Chondrocyte (in vitro differentiated cells): ENCODE results near the gene GTPBP6. TPM values are rescaled to one million over a fixed set of nuclear protein-coding genes. Genes with fewer than 3 reads are reported as not detected.

Experiments
- DNase-seq: peaks from one replicate; pipeline ENCODE4 v3.0.0; 2021; ENCODE audit warnings: mixed read lengths, low spot score
- H3K27ac Mint-ChIP-seq: one replicate; pipeline ENCODE4 v1.8.0; 2021; ENCODE audit warnings: mild to moderate bottlenecking, moderate library complexity, mixed read lengths; ENCODE audit not compliant: unreplicated experiment
- H3K27me3 Mint-ChIP-seq: 2 replicates; pipeline ENCODE4 v1.8.0; 2021; ENCODE audit warnings: low read depth, mixed read lengths
- H3K36me3 Mint-ChIP-seq: 2 replicates; pipeline ENCODE4 v1.8.0; 2021; ENCODE audit warnings: low read depth, mixed read lengths
- H3K4me1 Mint-ChIP-seq: 2 replicates; pipeline ENCODE4 v1.8.0; 2021; ENCODE audit warnings: low read depth, mild to moderate bottlenecking, mixed read lengths
- H3K4me3 Mint-ChIP-seq: one replicate; pipeline ENCODE4 v1.8.0; 2021; ENCODE audit warnings: mild to moderate bottlenecking, moderate library complexity, mixed read lengths; ENCODE audit not compliant: unreplicated experiment
- H3K9me3 Mint-ChIP-seq: 2 replicates; pipeline ENCODE4 v1.8.0; 2021; ENCODE audit warnings: low read depth, mixed read lengths
- total RNA-seq: library from RNA; stranded (reverse); gene quantifications from 3 replicates; pipeline ENCODE4 v1.2.1, GENCODE V29; 2021
- TF ChIP-seq, protein P1 (sequence below): fragments of 200-600 bp; sonication (generic); IDR thresholded peaks from 2 replicates; pipeline ENCODE4 v1.5.0; 2021; ENCODE audit warnings: antibody characterized with exemption, mild to moderate bottlenecking, moderate library complexity

Gene GTPBP6
- total RNA-seq, 1 donor from 2014 or later = 37.6 TPM

DNA sequence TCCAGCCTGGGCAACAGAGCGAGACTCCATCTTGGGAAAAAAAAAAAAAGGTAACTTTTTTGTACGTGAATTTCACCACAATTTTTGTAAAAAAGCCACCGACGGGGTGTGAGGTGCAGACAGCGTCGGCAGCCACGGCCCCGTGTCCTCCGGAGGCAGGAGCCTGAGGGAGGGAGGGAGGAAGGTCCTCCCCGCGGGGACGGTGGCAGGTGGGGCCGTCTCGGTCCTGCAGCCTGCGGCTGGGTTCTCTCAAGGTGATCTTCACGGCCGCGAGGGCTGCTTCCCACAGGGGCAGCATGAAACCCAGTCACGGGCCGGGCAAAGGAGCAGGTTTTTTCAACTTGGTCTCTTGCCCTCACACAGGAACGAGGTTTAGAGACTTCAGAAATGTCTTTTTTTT is 23.5 kb downstream of the GTPBP6 start:
- Mint-ChIP-seq H3K36me3 (peaks cover 7% of the 10 kb centered on the region), H3K9me3 (no peaks in the 10 kb centered on the region)

DNA sequence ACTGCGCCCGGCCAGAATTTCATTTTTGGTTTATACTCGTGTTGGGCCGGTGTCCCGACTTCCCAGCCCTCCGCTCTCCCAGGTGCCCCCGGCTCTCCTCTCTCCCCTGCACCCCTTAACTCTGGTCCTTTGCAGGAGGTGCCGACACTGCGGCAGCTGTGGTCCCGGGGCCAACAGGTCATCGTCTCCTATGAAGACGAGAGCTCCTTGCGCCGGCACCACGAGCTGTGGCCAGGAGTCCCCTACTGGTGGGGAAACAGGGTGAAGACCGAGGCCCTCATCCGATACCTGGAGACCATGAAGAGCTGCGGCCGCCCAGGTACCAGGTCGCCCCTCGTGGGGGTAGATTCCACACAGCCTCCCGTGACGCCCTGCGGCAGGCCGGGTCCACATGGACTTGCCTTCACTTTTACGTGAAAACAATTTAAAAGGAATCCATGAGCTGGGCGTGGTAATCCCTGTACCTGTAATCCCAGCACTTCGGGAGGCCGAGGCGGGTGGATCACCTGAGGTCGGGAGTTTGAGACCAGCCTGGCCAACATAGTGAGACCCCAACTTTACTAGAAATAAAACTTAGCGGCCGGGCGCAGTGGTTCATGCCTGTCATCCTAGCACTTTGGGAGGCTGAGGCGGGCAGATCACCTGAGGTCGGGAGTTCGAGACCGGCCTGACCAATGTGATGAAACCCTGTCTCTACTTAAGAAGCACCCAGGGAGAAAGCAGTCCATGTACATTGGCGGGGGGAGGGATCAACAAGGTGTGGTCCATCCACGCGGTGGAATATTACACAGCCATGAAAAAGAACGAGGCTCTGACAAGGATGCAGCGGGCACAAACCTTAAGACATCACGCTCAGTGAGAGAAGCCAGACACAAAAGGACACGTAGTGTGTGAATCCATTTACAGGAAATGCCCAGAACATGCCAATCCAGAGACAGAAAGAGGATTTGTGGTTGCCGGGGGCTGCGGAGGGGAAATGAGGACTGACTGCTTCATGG is 25.4 kb downstream of the GTPBP6 start:
- TF ChIP-seq, protein P1, sequence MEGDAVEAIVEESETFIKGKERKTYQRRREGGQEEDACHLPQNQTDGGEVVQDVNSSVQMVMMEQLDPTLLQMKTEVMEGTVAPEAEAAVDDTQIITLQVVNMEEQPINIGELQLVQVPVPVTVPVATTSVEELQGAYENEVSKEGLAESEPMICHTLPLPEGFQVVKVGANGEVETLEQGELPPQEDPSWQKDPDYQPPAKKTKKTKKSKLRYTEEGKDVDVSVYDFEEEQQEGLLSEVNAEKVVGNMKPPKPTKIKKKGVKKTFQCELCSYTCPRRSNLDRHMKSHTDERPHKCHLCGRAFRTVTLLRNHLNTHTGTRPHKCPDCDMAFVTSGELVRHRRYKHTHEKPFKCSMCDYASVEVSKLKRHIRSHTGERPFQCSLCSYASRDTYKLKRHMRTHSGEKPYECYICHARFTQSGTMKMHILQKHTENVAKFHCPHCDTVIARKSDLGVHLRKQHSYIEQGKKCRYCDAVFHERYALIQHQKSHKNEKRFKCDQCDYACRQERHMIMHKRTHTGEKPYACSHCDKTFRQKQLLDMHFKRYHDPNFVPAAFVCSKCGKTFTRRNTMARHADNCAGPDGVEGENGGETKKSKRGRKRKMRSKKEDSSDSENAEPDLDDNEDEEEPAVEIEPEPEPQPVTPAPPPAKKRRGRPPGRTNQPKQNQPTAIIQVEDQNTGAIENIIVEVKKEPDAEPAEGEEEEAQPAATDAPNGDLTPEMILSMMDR = no peak
- no peak overlapping the region for H3K27ac Mint-ChIP-seq
- peaks cover 7% of the 10 kb centered on the region for H3K36me3 Mint-ChIP-seq
- H3K27me3 Mint-ChIP-seq = no peaks in the 10 kb centered on the region
- peak; percentile 84 for DNase-seq
- no peaks in the 10 kb centered on the region for H3K9me3 Mint-ChIP-seq
- no peaks in the 10 kb centered on the region for H3K4me1 Mint-ChIP-seq
- no peak overlapping the region for H3K4me3 Mint-ChIP-seq

More for the DNA sequence above, 23.5 kb downstream of the GTPBP6 start:
- no peaks in the 10 kb centered on the region for H3K4me1 Mint-ChIP-seq
- no peak overlapping the region for H3K27ac Mint-ChIP-seq
- TF ChIP-seq, protein P1 = no peak
- no peak overlapping the region for H3K4me3 Mint-ChIP-seq
- H3K27me3 Mint-ChIP-seq = no peaks in the 10 kb centered on the region
- DNase-seq = peak; percentile 79

DNA sequence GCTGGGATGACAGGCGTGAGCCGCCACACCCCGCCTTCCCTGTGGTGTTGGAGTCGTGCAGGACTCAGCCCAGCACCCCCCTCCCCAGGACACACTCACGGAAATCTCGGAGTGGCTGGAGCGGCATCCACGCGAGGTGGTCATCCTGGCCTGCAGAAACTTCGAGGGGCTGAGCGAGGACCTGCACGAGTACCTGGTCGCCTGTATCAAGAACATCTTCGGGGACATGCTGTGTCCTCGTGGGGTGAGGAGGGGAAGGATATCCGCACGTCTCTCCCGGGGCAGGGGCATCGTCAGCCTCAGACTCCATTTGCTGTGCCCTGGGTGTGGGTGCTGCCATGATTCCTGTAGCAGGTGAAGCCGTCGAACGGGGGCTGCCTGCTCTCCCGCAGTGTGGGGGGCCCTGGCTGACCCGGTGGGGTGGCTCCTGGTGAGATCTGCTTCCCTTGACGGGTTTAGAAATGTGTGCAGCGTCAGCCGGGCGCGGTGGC is 27.1 kb downstream of the GTPBP6 start:
- Mint-ChIP-seq H3K36me3 (peaks cover 7% of the 10 kb centered on the region), H3K27me3 (no peaks in the 10 kb centered on the region), H3K4me1 (no peaks in the 10 kb centered on the region), H3K27ac (no peak overlapping the region), H3K9me3 (no peaks in the 10 kb centered on the region), H3K4me3 (no peak overlapping the region)
- peak; percentile 88 for DNase-seq
- TF ChIP-seq, protein P1 = no peak

DNA sequence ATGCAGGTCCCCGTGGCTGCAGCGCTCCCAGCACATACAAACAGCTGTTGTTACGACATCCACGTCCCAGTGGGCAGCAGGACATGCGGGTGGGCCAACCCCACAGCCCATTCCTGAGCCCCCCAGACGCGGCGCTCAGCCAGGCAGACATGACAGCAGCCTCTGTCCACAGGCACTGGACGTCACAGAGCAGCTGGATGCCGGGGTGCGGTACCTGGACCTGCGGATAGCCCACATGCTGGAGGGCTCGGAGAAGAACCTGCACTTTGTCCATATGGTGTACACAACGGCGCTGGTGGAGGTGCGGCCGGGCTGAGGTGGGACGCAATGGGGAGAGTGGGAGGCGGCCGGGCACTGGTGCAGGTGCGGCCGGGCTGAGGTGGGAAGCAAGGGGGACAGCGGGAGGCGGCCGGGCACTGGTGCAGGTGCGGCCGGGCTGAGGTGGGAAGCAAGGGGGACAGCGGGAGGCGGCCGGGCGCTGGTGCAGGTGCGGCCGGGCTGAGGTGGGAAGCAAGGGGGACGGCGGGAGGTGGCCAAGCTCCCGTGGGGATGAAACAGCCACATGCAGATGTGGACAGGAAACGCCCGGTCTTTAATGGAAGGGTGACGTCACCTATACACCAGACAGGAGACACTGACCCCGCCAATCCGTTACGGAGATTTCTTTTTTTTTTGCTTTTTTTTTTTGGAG is 28.0 kb downstream of the GTPBP6 start:
- peaks cover 7% of the 10 kb centered on the region for H3K36me3 Mint-ChIP-seq
- no peak overlapping the region for H3K4me3 Mint-ChIP-seq
- peak; percentile 82 for DNase-seq
- TF ChIP-seq, protein P1 = no peak
- H3K4me1 Mint-ChIP-seq = no peaks in the 10 kb centered on the region
- no peaks in the 10 kb centered on the region for H3K9me3 Mint-ChIP-seq
- no peak overlapping the region for H3K27ac Mint-ChIP-seq
- no peaks in the 10 kb centered on the region for H3K27me3 Mint-ChIP-seq

DNA sequence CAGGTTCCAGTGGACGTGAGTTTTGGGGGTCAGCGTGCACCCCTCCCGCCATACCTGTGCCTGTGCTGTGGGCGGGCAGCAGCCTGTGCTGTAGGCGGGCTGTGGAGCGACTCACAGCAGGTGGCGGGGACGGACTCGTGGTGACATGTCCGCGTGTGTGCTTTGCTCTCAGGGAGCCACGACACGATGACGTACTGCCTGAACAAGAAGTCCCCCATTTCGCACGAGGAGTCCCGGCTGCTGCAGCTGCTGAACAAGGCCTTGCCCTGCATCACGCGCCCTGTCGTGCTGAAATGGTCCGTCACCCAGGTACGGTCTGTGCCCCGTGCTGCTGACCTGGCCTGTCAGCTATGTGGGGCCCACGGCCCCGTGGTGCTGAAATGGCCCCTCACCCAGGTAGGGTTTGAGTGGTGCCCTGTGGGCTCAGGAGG is 30.0 kb downstream of the GTPBP6 start:
- Mint-ChIP-seq H3K9me3 (no peaks in the 10 kb centered on the region), H3K27me3 (no peaks in the 10 kb centered on the region), H3K27ac (no peak overlapping the region), H3K4me1 (peaks cover 2% of the 10 kb centered on the region), H3K4me3 (no peak overlapping the region), H3K36me3 (peaks cover 5% of the 10 kb centered on the region)
- TF ChIP-seq, protein P1 = no peak
- DNase-seq = peak; percentile 82
